ENCODE data around the gene NEBL. TPM values are rescaled to one million over a fixed set of nuclear protein-coding genes. Genes with fewer than 3 reads are reported as not detected.

Gene NEBL
- total and polyA plus RNA-seq, 2 donors from 2014 or later = 13.8 to 21.2 TPM

DNA sequence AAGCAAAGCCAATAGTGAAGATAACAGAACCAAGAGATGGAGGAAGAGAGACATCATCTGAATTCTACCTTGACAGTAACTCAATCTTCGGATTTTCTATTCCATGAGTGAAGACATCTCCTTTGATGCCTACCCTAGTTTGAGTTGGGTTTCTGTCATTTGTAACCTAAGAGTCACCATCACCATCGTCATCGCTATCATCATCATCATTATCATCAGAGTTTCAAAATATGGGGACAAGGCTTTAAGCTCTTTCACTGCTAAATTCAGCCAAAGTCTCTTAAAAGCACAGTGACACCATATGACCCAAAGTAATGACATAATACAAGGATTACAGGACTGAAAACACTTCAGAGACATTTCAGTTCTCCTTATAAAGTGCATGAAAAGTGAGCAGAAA, 57.2 kb downstream of the NEBL start:
- Histone ChIP-seq H3K9ac (ENCODE audit: low read length in 3 of 3) (no peak overlapping the region), H3K4me1 (ENCODE audit: control insufficient read depth in 2 of 3, insufficient read depth in 2 of 3, low read depth in 1 of 3, low read length in 3 of 3) (no peaks in the 10 kb centered on the region), H3K27ac (ENCODE audit: low read depth in 2 of 2, low read length in 2 of 2) (no peak overlapping the region), H3K36me3 (ENCODE audit: control insufficient read depth in 2 of 3, insufficient read depth in 3 of 3, low read length in 3 of 3) (peaks cover 2 to 4% (median 3%) of the 10 kb centered on the region in 3 donors), H3K27me3 (ENCODE audit: control insufficient read depth, insufficient read depth, low read length) (no peaks in the 10 kb centered on the region), H3K4me3 (ENCODE audit: low read length in 3 of 3) (no peak overlapping the region), H3K9me3 (ENCODE audit: control insufficient read depth in 2 of 3, insufficient read depth in 1 of 3, low read length in 3 of 3) (peaks cover 0 to 7% (median 2%) of the 10 kb centered on the region in 3 donors)
- FAIRE-seq (no peak), DNase-seq (no peak)
- intact Hi-C loops (cut with DNase I) = no loop called here
- TF ChIP-seq, protein P1, sequence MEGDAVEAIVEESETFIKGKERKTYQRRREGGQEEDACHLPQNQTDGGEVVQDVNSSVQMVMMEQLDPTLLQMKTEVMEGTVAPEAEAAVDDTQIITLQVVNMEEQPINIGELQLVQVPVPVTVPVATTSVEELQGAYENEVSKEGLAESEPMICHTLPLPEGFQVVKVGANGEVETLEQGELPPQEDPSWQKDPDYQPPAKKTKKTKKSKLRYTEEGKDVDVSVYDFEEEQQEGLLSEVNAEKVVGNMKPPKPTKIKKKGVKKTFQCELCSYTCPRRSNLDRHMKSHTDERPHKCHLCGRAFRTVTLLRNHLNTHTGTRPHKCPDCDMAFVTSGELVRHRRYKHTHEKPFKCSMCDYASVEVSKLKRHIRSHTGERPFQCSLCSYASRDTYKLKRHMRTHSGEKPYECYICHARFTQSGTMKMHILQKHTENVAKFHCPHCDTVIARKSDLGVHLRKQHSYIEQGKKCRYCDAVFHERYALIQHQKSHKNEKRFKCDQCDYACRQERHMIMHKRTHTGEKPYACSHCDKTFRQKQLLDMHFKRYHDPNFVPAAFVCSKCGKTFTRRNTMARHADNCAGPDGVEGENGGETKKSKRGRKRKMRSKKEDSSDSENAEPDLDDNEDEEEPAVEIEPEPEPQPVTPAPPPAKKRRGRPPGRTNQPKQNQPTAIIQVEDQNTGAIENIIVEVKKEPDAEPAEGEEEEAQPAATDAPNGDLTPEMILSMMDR (IDR thresholded peaks at IDR 0.05; ENCODE audit: borderline replicate concordance, extremely low read depth, insufficient read depth) = no peak

DNA sequence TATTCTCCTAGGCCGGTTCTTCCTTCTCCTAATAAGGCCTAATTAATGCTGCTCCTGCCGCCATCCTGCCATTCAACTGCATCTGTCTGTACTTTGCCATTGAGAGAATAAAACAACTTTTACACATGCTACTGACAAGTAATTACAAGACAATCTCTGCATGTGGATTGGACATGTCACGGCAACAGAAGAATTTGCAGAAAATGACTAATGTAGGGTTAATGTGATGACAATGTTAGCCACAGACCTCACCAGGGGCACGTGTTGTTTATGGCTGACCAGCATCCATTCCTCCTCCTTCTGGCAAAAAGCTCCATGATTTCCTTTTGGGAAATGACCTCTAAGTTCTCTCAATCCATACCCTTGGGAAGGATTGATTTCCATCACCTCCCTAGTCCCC, 58.0 kb downstream of the NEBL start:
- no peaks in the 10 kb centered on the region for H3K27me3 ChIP-seq (ENCODE audit: control insufficient read depth, insufficient read depth, low read length)
- peaks cover 0 to 7% (median 2%) of the 10 kb centered on the region in 3 donors for H3K9me3 ChIP-seq (ENCODE audit: control insufficient read depth in 2 of 3, insufficient read depth in 1 of 3, low read length in 3 of 3)
- intact Hi-C loops (cut with DNase I) = no loop called here
- FAIRE-seq = no peak
- no peak overlapping the region for H3K4me3 ChIP-seq (ENCODE audit: low read length in 3 of 3)
- no peaks in the 10 kb centered on the region for H3K4me1 ChIP-seq (ENCODE audit: control insufficient read depth in 2 of 3, insufficient read depth in 2 of 3, low read depth in 1 of 3, low read length in 3 of 3)
- H3K9ac ChIP-seq (ENCODE audit: low read length in 3 of 3) = no peak overlapping the region
- H3K27ac ChIP-seq (ENCODE audit: low read depth in 2 of 2, low read length in 2 of 2) = no peak overlapping the region
- H3K36me3 ChIP-seq (ENCODE audit: control insufficient read depth in 2 of 3, insufficient read depth in 3 of 3, low read length in 3 of 3) = peaks cover 2 to 4% (median 3%) of the 10 kb centered on the region in 3 donors
- TF ChIP-seq, protein P1 (IDR thresholded peaks at IDR 0.05; ENCODE audit: borderline replicate concordance, extremely low read depth, insufficient read depth) = no peak
- no peak for DNase-seq

DNA sequence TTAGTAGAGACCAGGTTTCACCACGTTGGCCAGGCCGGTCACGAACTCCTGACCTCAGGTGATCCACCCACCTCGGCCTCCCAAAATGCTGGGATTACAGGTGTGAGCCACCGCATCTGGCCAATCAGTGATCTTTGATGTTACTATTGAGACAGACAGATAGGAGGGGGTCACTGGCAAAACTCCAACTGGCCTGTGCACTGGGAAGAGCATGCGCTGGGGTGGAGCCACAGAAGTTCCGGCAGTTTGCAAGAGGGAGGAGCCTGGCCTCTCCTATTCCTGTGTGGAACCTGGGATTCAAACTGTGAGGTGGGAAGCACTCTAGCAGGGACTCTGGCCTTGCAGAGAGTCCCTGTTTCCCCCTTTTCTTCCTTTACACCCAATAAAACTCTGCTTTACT, 60.7 kb downstream of the NEBL start:
- Histone ChIP-seq H3K27me3 (ENCODE audit: control insufficient read depth, insufficient read depth, low read length) (no peaks in the 10 kb centered on the region), H3K4me3 (ENCODE audit: low read length in 3 of 3) (no peak overlapping the region), H3K4me1 (ENCODE audit: control insufficient read depth in 2 of 3, insufficient read depth in 2 of 3, low read depth in 1 of 3, low read length in 3 of 3) (no peaks in the 10 kb centered on the region), H3K27ac (ENCODE audit: low read depth in 2 of 2, low read length in 2 of 2) (no peak overlapping the region), H3K36me3 (ENCODE audit: control insufficient read depth in 2 of 3, insufficient read depth in 3 of 3, low read length in 3 of 3) (peaks cover under 1 to 4% (median 3%) of the 10 kb centered on the region in 3 donors), H3K9ac (ENCODE audit: low read length in 3 of 3) (no peak overlapping the region), H3K9me3 (ENCODE audit: control insufficient read depth in 2 of 3, insufficient read depth in 1 of 3, low read length in 3 of 3) (peaks cover 0 to 7% (median 2%) of the 10 kb centered on the region in 3 donors)
- TF ChIP-seq, protein P1 (IDR thresholded peaks at IDR 0.05; ENCODE audit: borderline replicate concordance, extremely low read depth, insufficient read depth) = no peak
- intact Hi-C loops (cut with DNase I) = no loop called here
- FAIRE-seq (no peak), DNase-seq (no peak)

DNA sequence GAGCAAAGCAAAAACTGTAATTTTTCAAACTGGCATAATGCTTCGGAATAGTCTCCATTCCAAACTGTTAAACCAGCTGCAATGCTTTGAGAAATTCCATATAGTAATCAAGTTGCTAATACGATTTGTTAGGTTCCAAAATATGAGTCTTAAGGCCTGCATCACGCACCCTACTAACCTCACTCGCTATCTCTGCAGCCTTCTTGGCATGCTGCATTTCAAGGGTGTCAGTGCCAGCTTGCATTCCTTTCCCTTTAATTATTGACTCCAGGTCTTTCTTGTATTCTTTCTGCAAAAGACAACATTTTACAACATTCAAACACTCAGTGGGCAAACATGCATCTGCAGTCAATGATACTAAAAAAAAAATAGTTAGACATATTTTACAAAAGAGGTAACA, 61.8 kb downstream of the NEBL start:
- no peak overlapping the region for H3K27ac ChIP-seq (ENCODE audit: low read depth in 2 of 2, low read length in 2 of 2)
- DNase-seq = peak in 1 of 5 donors; percentile 2
- FAIRE-seq = no peak

More for the DNA sequence above, 61.8 kb downstream of the NEBL start:
- TF ChIP-seq, protein P1 (IDR thresholded peaks at IDR 0.05; ENCODE audit: borderline replicate concordance, extremely low read depth, insufficient read depth) = no peak
- Histone ChIP-seq H3K27me3 (ENCODE audit: control insufficient read depth, insufficient read depth, low read length) (no peaks in the 10 kb centered on the region), H3K36me3 (ENCODE audit: control insufficient read depth in 2 of 3, insufficient read depth in 3 of 3, low read length in 3 of 3) (peaks cover 0 to 4% (median 3%) of the 10 kb centered on the region in 3 donors), H3K9ac (ENCODE audit: low read length in 3 of 3) (no peak overlapping the region), H3K9me3 (ENCODE audit: control insufficient read depth in 2 of 3, insufficient read depth in 1 of 3, low read length in 3 of 3) (peaks cover 0 to 7% (median 2%) of the 10 kb centered on the region in 3 donors), H3K4me3 (ENCODE audit: low read length in 3 of 3) (no peak overlapping the region), H3K4me1 (ENCODE audit: control insufficient read depth in 2 of 3, insufficient read depth in 2 of 3, low read depth in 1 of 3, low read length in 3 of 3) (no peaks in the 10 kb centered on the region)
- intact Hi-C loops (cut with DNase I) = no loop called here
